Liver (tissue), 9 donors: ENCODE results near the gene ZBTB11. TPM values are rescaled to one million over a fixed set of nuclear protein-coding genes. Genes with fewer than 3 reads are reported as not detected.

Experiments
- DNase-seq: peaks from one replicate; pipeline ENCODE4 v3.0.0-alpha.2; 2017; ENCODE audit warnings: low spot score
- H3K27ac ChIP-seq, 2 donors: one replicate each; pipeline ENCODE4 v1.7.0; 2013; ENCODE audit warnings: inconsistent platforms in 2 of 2, low read length in 2 of 2, control low read depth in 1 of 2, low read depth in 1 of 2, mild to moderate bottlenecking in 1 of 2
- H3K27me3 ChIP-seq, 4 donors: one replicate each; pipeline versions ENCODE4 v1.6.1 to v1.7.0; 2013; ENCODE audit warnings: low read length in 3 of 4, inconsistent platforms in 1 of 4, mild to moderate bottlenecking in 1 of 4, moderate library complexity in 1 of 4; ENCODE audit not compliant: control insufficient read depth in 4 of 4, insufficient read depth in 4 of 4
- H3K36me3 ChIP-seq, 4 donors: one replicate each; pipeline versions ENCODE4 v1.6.1 to v1.7.0; 2013; ENCODE audit warnings: low read length in 3 of 4, mild to moderate bottlenecking in 3 of 4, low read depth in 1 of 4, moderate library complexity in 1 of 4; ENCODE audit not compliant: control insufficient read depth in 4 of 4, insufficient read depth in 3 of 4
- H3K4me1 ChIP-seq, 4 donors: one replicate each; pipeline versions ENCODE4 v1.6.1 to v1.7.0; 2013; ENCODE audit warnings: low read length in 3 of 4, mild to moderate bottlenecking in 3 of 4, moderate library complexity in 1 of 4; ENCODE audit not compliant: control insufficient read depth in 4 of 4, insufficient read depth in 4 of 4
- H3K4me3 ChIP-seq, 3 donors: one replicate each; pipeline versions ENCODE4 v1.6.1 to v1.7.0; 2013; ENCODE audit warnings: low read length in 3 of 3, control low read depth in 1 of 3, low read depth in 1 of 3, mild to moderate bottlenecking in 1 of 3
- H3K9ac ChIP-seq, 2 donors: one replicate each; pipeline ENCODE4 v1.7.0; 2013; ENCODE audit warnings: low read length in 2 of 2, mild to moderate bottlenecking in 2 of 2, moderate library complexity in 2 of 2, control low read depth in 1 of 2, low read depth in 1 of 2
- H3K9me3 ChIP-seq, 4 donors: one replicate each; pipeline versions ENCODE4 v1.6.1 to v1.7.0; 2013; ENCODE audit warnings: low read length in 3 of 4; ENCODE audit not compliant: control insufficient read depth in 4 of 4
- EGR1 ChIP-seq, 2 donors: IDR thresholded peaks; 2 replicates each; pipeline ENCODE4 v1.6.1; 2016 to 2018; ENCODE audit warnings: antibody characterized with exemption in 2 of 2, low read depth in 2 of 2
- FOXA2 ChIP-seq: IDR thresholded peaks from 2 replicates; pipeline ENCODE4 v1.6.1; 2016; ENCODE audit warnings: antibody characterized with exemption
- HNF4A ChIP-seq, 2 donors: conservative IDR thresholded peaks; 2 replicates each; pipeline ENCODE4 v1.6.1; 2016; ENCODE audit warnings: antibody characterized with exemption in 2 of 2, mild to moderate bottlenecking in 2 of 2
- HNF4G ChIP-seq: IDR thresholded peaks from 2 replicates; pipeline ENCODE4 v1.6.1; 2016; ENCODE audit warnings: antibody characterized with exemption
- JUND ChIP-seq, 2 donors: IDR thresholded peaks; 2 replicates each; pipeline ENCODE4 v1.6.1; 2016; ENCODE audit warnings: antibody characterized with exemption in 2 of 2
- NR2F2 ChIP-seq: IDR thresholded peaks from 2 replicates; pipeline ENCODE4 v1.6.1; 2016; ENCODE audit warnings: antibody characterized with exemption
- RAD21 ChIP-seq, 2 donors: IDR thresholded peaks; 2 replicates each; pipeline ENCODE4 v1.6.1; 2016; ENCODE audit warnings: antibody characterized with exemption in 2 of 2, mild to moderate bottlenecking in 2 of 2
- RXRA ChIP-seq, 2 donors: IDR thresholded peaks; 2 replicates each; pipeline ENCODE4 v1.6.1; 2017 to 2018; ENCODE audit warnings: antibody characterized with exemption in 2 of 2, mild to moderate bottlenecking in 1 of 2
- SP1 ChIP-seq: IDR thresholded peaks from 2 replicates; pipeline ENCODE4 v1.6.1; 2018; ENCODE audit warnings: antibody characterized with exemption, mild to moderate bottlenecking
- TAF1 ChIP-seq: conservative IDR thresholded peaks from 2 replicates; pipeline ENCODE4 v1.6.1; 2016; ENCODE audit warnings: antibody characterized with exemption, mild to moderate bottlenecking
- YY1 ChIP-seq: IDR thresholded peaks from 2 replicates; pipeline ENCODE4 v1.6.1; 2016; ENCODE audit warnings: antibody characterized with exemption, mild to moderate bottlenecking
- WGBS: extraction: QIAGEN DNeasy Blood & Tissue Kit; methylation state at CpG from one replicate; pipeline ENCODE4 v1.1.7; 2013; 5-methylcytosine and 5-hydroxymethylcytosine counted together
- polyA plus RNA-seq, 2 donors: library from polyadenylated mRNA; stranded (reverse) in 1 of 2; unstranded in 1 of 2; fragments of 200-250 nt in 1 of 2; fragments of >200 nt in 1 of 2; fragmentation: Nextera tagmentation in 1 of 2; extraction: Ambion mirVana in 1 of 2; gene quantifications; one replicate each; pipeline versions ENCODE4 v1.2.1 to v1.2.3, GENCODE V29; 2013 to 2015
- total RNA-seq, 2 donors: library from RNA; depleted of rRNA; stranded (reverse); fragments of >200 nt; gene quantifications; one replicate each; pipeline ENCODE4 v1.2.3, GENCODE V29; 2014
- TF ChIP-seq, protein P1 (sequence below): IDR thresholded peaks from 2 replicates; pipeline ENCODE4 v1.6.1; 2016; ENCODE audit warnings: antibody characterized with exemption
- TF ChIP-seq, protein P2 (sequence below): IDR thresholded peaks from 2 replicates; pipeline ENCODE4 v1.6.1; 2016; ENCODE audit warnings: antibody characterized with exemption
- TF ChIP-seq, protein P3 (sequence below): fragments of 150-350 bp; IDR thresholded peaks from 2 replicates; pipeline ENCODE4 v1.5.1; 2017; ENCODE audit warnings: improper control_type of control experiment, low read depth, low read length; ENCODE audit not compliant: missing input control
- TF ChIP-seq, protein P4 (sequence below): IDR thresholded peaks from 2 replicates; pipeline ENCODE4 v1.6.1; 2016; ENCODE audit warnings: antibody characterized with exemption
- donor health status: healthy.
- donor health status: healthy.
- donor health status: healthy.
- donor health status: healthy.
- donor health status: healthy.

Gene ZBTB11
- total and polyA plus RNA-seq, 4 donors: 3.8 to 18.7 (median 9.2) TPM

DNA sequence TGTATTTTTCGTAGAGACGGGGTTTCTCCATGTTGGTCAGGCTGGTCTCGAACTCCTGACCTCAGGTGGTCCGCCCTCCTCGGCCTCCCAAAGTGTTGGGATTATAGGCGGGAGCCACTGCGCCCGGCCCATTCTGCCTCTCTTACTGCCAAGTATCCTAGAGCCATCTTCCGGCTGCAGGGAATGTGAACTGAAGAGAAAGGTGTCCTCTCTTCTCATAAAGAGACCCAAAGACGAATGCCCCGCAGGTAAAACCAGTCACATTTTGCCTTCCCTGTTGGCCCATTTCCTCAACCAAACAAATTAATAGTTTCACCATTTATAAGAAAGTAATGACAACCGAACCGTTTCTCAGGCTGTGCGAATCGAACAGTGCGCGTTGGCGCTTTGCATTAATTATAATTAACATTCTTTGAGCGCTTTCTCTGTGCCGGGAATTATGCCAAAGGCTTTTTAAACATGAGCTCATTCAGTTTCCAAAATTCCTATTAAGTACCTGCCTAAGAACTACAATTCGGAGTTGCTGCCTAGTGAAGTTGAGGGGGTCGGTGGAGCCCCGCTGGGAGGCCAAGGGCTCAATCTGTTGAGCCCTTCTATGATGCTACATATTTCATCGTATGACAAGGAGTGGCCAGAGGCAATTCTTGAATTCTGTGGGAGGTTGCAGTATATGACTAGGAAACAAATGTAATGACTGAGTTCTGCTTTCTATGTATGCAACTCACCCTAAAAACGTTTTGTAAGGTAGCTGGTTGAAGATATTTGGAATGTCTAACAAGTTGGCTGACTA is 10.4 kb upstream of the ZBTB11 start:
- Histone ChIP-seq H3K4me1 (peaks cover 9 to 26% (median 15%) of the 10 kb centered on the region in 4 donors), H3K4me3 (peak overlapping the region; percentile 46 to 59 (median 59)), H3K9me3 (no peaks in the 10 kb centered on the region), H3K36me3 (peaks cover 7 to 21% (median 11%) of the 10 kb centered on the region in 4 donors), H3K27ac (peak overlapping the region; percentile 78 to 91), H3K9ac (peak overlapping the region in 1 of 2 donors; percentile 69), H3K27me3 (no peaks in the 10 kb centered on the region)
- no peak for TF ChIP-seq SP1
- no peak for TF ChIP-seq YY1
- no peak for TF ChIP-seq JUND (IDR thresholded peaks at IDR 0.05)
- TF ChIP-seq RAD21 (IDR thresholded peaks at IDR 0.05): no peak
- TF ChIP-seq, protein P1, sequence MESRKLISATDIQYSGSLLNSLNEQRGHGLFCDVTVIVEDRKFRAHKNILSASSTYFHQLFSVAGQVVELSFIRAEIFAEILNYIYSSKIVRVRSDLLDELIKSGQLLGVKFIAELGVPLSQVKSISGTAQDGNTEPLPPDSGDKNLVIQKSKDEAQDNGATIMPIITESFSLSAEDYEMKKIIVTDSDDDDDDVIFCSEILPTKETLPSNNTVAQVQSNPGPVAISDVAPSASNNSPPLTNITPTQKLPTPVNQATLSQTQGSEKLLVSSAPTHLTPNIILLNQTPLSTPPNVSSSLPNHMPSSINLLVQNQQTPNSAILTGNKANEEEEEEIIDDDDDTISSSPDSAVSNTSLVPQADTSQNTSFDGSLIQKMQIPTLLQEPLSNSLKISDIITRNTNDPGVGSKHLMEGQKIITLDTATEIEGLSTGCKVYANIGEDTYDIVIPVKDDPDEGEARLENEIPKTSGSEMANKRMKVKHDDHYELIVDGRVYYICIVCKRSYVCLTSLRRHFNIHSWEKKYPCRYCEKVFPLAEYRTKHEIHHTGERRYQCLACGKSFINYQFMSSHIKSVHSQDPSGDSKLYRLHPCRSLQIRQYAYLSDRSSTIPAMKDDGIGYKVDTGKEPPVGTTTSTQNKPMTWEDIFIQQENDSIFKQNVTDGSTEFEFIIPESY: no peak
- no peak for TF ChIP-seq NR2F2
- TF ChIP-seq TAF1: no peak
- no peak for TF ChIP-seq EGR1 (IDR thresholded peaks at IDR 0.05; ENCODE audit: low read depth in 2 of 2)
- TF ChIP-seq, protein P2, sequence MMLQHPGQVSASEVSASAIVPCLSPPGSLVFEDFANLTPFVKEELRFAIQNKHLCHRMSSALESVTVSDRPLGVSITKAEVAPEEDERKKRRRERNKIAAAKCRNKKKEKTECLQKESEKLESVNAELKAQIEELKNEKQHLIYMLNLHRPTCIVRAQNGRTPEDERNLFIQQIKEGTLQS: no peak
- no peak for DNase-seq
- 52% methylated on average over 25 of the region's 25 CpGs for WGBS

DNA sequence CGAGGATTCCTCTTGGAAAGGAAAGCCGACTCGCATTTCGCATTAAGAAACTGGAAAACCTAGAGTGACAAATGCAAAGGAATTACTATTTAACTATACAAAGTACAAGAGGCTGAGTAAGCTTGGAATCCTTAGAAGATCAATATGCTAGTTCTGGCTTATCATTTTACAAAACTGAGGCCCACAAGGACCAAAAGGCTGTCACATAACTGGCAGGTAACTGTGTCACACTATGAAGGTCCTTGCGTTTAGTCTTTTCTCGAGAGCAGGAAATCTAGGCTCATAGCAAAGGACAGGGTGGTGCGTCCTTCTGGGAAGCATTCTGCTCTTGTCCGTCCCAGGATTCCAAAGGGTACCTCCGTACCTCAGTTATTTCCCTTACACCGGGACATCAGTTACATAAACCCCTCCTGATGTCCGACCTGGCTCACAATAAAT is 9.0 kb upstream of the ZBTB11 start:
- WGBS: under 1% methylated on average over 11 of the region's 11 CpGs
- no peak for TF ChIP-seq RXRA (IDR thresholded peaks at IDR 0.05)
- TF ChIP-seq HNF4G: no peak
- no peak for TF ChIP-seq YY1
- no peak for TF ChIP-seq FOXA2

DNA sequence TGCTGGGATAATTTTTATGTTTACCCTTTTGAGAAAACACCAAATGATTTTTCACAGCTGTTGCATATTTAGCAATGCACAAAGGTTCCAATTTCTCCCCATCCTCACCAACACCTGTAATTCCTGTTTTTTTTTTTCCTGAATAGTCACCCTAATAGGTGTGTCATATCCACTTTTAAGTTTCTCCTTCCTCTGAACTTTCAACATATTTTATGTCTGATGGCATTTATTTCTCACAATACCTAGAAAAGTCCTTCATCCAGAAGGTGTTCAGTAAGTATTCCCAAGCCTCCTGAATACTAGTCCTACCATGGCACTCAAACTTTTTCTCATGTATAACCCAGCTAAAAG is 8.1 kb upstream of the ZBTB11 start:
- H3K36me3 ChIP-seq: peaks cover 17 to 45% (median 32%) of the 10 kb centered on the region in 4 donors
- H3K4me3 ChIP-seq: peak overlapping the region; percentile 59 to 98 (median 67)
- peak overlapping the region; percentile 80 to 99 for H3K9ac ChIP-seq
- H3K9me3 ChIP-seq: no peaks in the 10 kb centered on the region
- no peaks in the 10 kb centered on the region for H3K27me3 ChIP-seq
- peaks cover 9 to 33% (median 15%) of the 10 kb centered on the region in 4 donors for H3K4me1 ChIP-seq
- no peak for DNase-seq
- peak overlapping the region; percentile 86 to 91 for H3K27ac ChIP-seq
- TF ChIP-seq, protein P3, sequence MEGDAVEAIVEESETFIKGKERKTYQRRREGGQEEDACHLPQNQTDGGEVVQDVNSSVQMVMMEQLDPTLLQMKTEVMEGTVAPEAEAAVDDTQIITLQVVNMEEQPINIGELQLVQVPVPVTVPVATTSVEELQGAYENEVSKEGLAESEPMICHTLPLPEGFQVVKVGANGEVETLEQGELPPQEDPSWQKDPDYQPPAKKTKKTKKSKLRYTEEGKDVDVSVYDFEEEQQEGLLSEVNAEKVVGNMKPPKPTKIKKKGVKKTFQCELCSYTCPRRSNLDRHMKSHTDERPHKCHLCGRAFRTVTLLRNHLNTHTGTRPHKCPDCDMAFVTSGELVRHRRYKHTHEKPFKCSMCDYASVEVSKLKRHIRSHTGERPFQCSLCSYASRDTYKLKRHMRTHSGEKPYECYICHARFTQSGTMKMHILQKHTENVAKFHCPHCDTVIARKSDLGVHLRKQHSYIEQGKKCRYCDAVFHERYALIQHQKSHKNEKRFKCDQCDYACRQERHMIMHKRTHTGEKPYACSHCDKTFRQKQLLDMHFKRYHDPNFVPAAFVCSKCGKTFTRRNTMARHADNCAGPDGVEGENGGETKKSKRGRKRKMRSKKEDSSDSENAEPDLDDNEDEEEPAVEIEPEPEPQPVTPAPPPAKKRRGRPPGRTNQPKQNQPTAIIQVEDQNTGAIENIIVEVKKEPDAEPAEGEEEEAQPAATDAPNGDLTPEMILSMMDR: no peak
- TF ChIP-seq RXRA (IDR thresholded peaks at IDR 0.05) (no peak), HNF4A (conservative IDR thresholded peaks at IDR 0.05) (no peak), RAD21 (IDR thresholded peaks at IDR 0.05) (no peak), YY1 (no peak)
- TF ChIP-seq, protein P4, sequence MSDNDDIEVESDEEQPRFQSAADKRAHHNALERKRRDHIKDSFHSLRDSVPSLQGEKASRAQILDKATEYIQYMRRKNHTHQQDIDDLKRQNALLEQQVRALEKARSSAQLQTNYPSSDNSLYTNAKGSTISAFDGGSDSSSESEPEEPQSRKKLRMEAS: no peak

More for the DNA sequence above, 9.0 kb upstream of the ZBTB11 start:
- Histone ChIP-seq H3K4me3 (peak overlapping the region; percentile 59 to 98 (median 67)), H3K36me3 (peaks cover 16 to 36% (median 24%) of the 10 kb centered on the region in 4 donors), H3K4me1 (peaks cover 9 to 33% (median 15%) of the 10 kb centered on the region in 4 donors), H3K27me3 (no peaks in the 10 kb centered on the region), H3K9me3 (no peaks in the 10 kb centered on the region), H3K27ac (peak overlapping the region; percentile 86 to 91), H3K9ac (peak overlapping the region; percentile 80 to 99)
- DNase-seq: no peak
